ENCODE measurements around the gene GATA2. TPM values are rescaled to one million over a fixed set of nuclear protein-coding genes. Genes with fewer than 3 reads are reported as not detected.
A peak's percentile ranks its signal among the peaks of the same experiment; 100 is the strongest.

The GATA2 gene
- polyA plus RNA-seq, 10 donors = 2.1 to 4.8 (median 3.3) TPM

- peak in 1 of 3 donors; percentile 40 for DNase-seq
Measured at GRCh38 chr3:128457937-128458336, 35.1 kb downstream of the GATA2 start.

GRCh38 chr3:128456776-128457715 lies 36.0 kb downstream of the GATA2 start:
- no peak for DNase-seq

- DNase-seq = no peak
Measured at GRCh38 chr3:128455786-128456748, 36.9 kb downstream of the GATA2 start.

- DNase-seq = no peak
Measured at GRCh38 chr3:128455116-128455515, 37.9 kb downstream of the GATA2 start.

GRCh38 chr3:128454310-128454618 lies 38.7 kb downstream of the GATA2 start:
- no peak for DNase-seq

- no peak for DNase-seq
Measured at GRCh38 chr3:128453501-128454309, 39.3 kb downstream of the GATA2 start.

- DNase-seq = no peak
Measured at GRCh38 chr3:128452678-128453275, 40.2 kb downstream of the GATA2 start.

GRCh38 chr3:128452120-128452519 lies 40.9 kb downstream of the GATA2 start:
- no peak for DNase-seq

- DNase-seq = no peak
Measured at GRCh38 chr3:128449111-128449638, 43.8 kb downstream of the GATA2 start.

GRCh38 chr3:128448491-128448890 lies 44.5 kb downstream of the GATA2 start:
- DNase-seq = no peak

- DNase-seq = no peak
Measured at GRCh38 chr3:128447561-128448013, 45.4 kb downstream of the GATA2 start.

- no peak for DNase-seq
Measured at GRCh38 chr3:128446821-128447220, 46.2 kb downstream of the GATA2 start.

GRCh38 chr3:128445357-128445756 lies 47.6 kb downstream of the GATA2 start:
- DNase-seq = no peak

GRCh38 chr3:128443771-128444170 lies 49.2 kb downstream of the GATA2 start:
- DNase-seq = no peak

GRCh38 chr3:128442949-128443348 lies 50.1 kb downstream of the GATA2 start:
- DNase-seq = no peak

GRCh38 chr3:128442070-128442469 lies 50.9 kb downstream of the GATA2 start:
- no peak for DNase-seq

- DNase-seq = no peak
Measured at GRCh38 chr3:128439226-128439625, 53.8 kb downstream of the GATA2 start.

- DNase-seq = no peak
Measured at GRCh38 chr3:128438488-128439072, 54.4 kb downstream of the GATA2 start.

- no peak for DNase-seq
Measured at GRCh38 chr3:128436214-128436613, 56.8 kb downstream of the GATA2 start.

- no peak for DNase-seq
Measured at GRCh38 chr3:128435561-128435960, 57.4 kb downstream of the GATA2 start.

GRCh38 chr3:128435058-128435457 lies 57.9 kb downstream of the GATA2 start:
- no peak for DNase-seq
